ENCODE measurements around the gene INTS11. TPM values are rescaled to one million over a fixed set of nuclear protein-coding genes. Genes with fewer than 3 reads are reported as not detected.

Gene INTS11
- total and polyA plus RNA-seq, 10 of the 15 experiments (the other 5 are each of a cell fraction or from before 2014, with no cell fraction given): 2.5 to 117 (median 77.7) TPM

GRCh38 chr1:1347663-1348419 is 23.4 kb upstream of the INTS11 start (continued):
- TF ChIP-seq EGR1 (IDR thresholded peaks at IDR 0.05; ENCODE audit: borderline replicate concordance in 1 of 2, low read depth in 2 of 2, low read length in 2 of 2): no peak
- TF ChIP-seq TCF7 (IDR thresholded peaks at IDR 0.05; ENCODE audit: borderline replicate concordance): no peak
- TF ChIP-seq, protein P1, sequence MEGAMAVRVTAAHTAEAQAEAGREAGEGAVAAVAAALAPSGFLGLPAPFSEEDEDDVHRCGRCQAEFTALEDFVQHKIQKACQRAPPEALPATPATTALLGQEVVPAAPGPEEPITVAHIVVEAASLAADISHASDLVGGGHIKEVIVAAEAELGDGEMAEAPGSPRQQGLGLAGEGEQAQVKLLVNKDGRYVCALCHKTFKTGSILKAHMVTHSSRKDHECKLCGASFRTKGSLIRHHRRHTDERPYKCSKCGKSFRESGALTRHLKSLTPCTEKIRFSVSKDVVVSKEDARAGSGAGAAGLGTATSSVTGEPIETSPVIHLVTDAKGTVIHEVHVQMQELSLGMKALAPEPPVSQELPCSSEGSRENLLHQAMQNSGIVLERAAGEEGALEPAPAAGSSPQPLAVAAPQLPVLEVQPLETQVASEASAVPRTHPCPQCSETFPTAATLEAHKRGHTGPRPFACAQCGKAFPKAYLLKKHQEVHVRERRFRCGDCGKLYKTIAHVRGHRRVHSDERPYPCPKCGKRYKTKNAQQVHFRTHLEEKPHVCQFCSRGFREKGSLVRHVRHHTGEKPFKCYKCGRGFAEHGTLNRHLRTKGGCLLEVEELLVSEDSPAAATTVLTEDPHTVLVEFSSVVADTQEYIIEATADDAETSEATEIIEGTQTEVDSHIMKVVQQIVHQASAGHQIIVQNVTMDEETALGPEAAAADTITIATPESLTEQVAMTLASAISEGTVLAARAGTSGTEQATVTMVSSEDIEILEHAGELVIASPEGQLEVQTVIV (IDR thresholded peaks at IDR 0.05; ENCODE audit: borderline replicate concordance, partially characterized antibody): no peak
- TF ChIP-seq TARDBP (IDR thresholded peaks at IDR 0.05; ENCODE audit: borderline replicate concordance): no peak
- no peak for TF ChIP-seq BACH1 (IDR thresholded peaks at IDR 0.05; ENCODE audit: borderline replicate concordance)
- no peak for TF ChIP-seq ATF2 (IDR thresholded peaks at IDR 0.05; ENCODE audit: low read length)
- no peak for TF ChIP-seq IKZF2 (IDR thresholded peaks at IDR 0.05)
- no peak for TF ChIP-seq CHD2 (IDR thresholded peaks at IDR 0.05; ENCODE audit: borderline replicate concordance, low read depth, low read length)
- TF ChIP-seq EZH2 (IDR thresholded peaks at IDR 0.05; ENCODE audit: borderline replicate concordance, control insufficient read depth, low read depth, low read length): no peak
- no peak for TF ChIP-seq HDAC6 (IDR thresholded peaks at IDR 0.05; ENCODE audit: unreplicated experiment)
- no peak for TF ChIP-seq NFXL1 (IDR thresholded peaks at IDR 0.05; ENCODE audit: borderline replicate concordance)
